ENCODE data around the gene FOXP3.

The FOXP3 gene

GRCh38 chrX:49225858-49226257 lies 38.7 kb downstream of the FOXP3 start:
- no peak overlapping the region for H3K9ac ChIP-seq (ENCODE audit: low read length)
- no peak overlapping the region for H3K4me3 ChIP-seq (ENCODE audit: low read length)
- H3K9me3 ChIP-seq (ENCODE audit: control insufficient read depth, low read length), result no peaks in the 10 kb centered on the region
- no peaks in the 10 kb centered on the region for H3K36me3 ChIP-seq (ENCODE audit: control insufficient read depth, insufficient read depth, low read length)
- H3K4me1 ChIP-seq (ENCODE audit: control insufficient read depth, insufficient read depth, low read length), result no peaks in the 10 kb centered on the region
- H3K27me3 ChIP-seq (ENCODE audit: control insufficient read depth, insufficient read depth, low read length), result no peaks in the 10 kb centered on the region

- H3K4me3 ChIP-seq (ENCODE audit: low read length), result no peak overlapping the region
- no peaks in the 10 kb centered on the region for H3K4me1 ChIP-seq (ENCODE audit: control insufficient read depth, insufficient read depth, low read length)
- no peaks in the 10 kb centered on the region for H3K27me3 ChIP-seq (ENCODE audit: control insufficient read depth, insufficient read depth, low read length)
- no peaks in the 10 kb centered on the region for H3K36me3 ChIP-seq (ENCODE audit: control insufficient read depth, insufficient read depth, low read length)
- no peak overlapping the region for H3K9ac ChIP-seq (ENCODE audit: low read length)
- H3K9me3 ChIP-seq (ENCODE audit: control insufficient read depth, low read length), result no peaks in the 10 kb centered on the region
These were observed 42.6 kb downstream of the FOXP3 start for GRCh38 chrX:49221868-49222267.

- H3K4me3 ChIP-seq (ENCODE audit: low read length), result no peak overlapping the region
- no peak overlapping the region for H3K9ac ChIP-seq (ENCODE audit: low read length)
These were observed 44.4 kb downstream of the FOXP3 start for GRCh38 chrX:49220100-49220499.

GRCh38 chrX:49214996-49215526 lies 49.4 kb downstream of the FOXP3 start:
- Histone ChIP-seq H3K9ac (ENCODE audit: low read length) (no peak overlapping the region), H3K4me1 (ENCODE audit: control insufficient read depth, insufficient read depth, low read length) (no peaks in the 10 kb centered on the region), H3K4me3 (ENCODE audit: low read length) (no peak overlapping the region), H3K36me3 (ENCODE audit: control insufficient read depth, insufficient read depth, low read length) (no peaks in the 10 kb centered on the region), H3K9me3 (ENCODE audit: control insufficient read depth, low read length) (no peaks in the 10 kb centered on the region), H3K27me3 (ENCODE audit: control insufficient read depth, insufficient read depth, low read length) (no peaks in the 10 kb centered on the region)

More at GRCh38 chrX:49220100-49220499, 44.4 kb downstream of the FOXP3 start:
- Histone ChIP-seq H3K9me3 (ENCODE audit: control insufficient read depth, low read length) (no peaks in the 10 kb centered on the region), H3K36me3 (ENCODE audit: control insufficient read depth, insufficient read depth, low read length) (no peaks in the 10 kb centered on the region), H3K4me1 (ENCODE audit: control insufficient read depth, insufficient read depth, low read length) (no peaks in the 10 kb centered on the region), H3K27me3 (ENCODE audit: control insufficient read depth, insufficient read depth, low read length) (no peaks in the 10 kb centered on the region)

GRCh38 chrX:49214416-49214815 lies 50.1 kb downstream of the FOXP3 start:
- no peak overlapping the region for H3K4me3 ChIP-seq (ENCODE audit: low read length)
- H3K9ac ChIP-seq (ENCODE audit: low read length), result no peak overlapping the region
- no peaks in the 10 kb centered on the region for H3K36me3 ChIP-seq (ENCODE audit: control insufficient read depth, insufficient read depth, low read length)
- no peaks in the 10 kb centered on the region for H3K4me1 ChIP-seq (ENCODE audit: control insufficient read depth, insufficient read depth, low read length)
- no peaks in the 10 kb centered on the region for H3K9me3 ChIP-seq (ENCODE audit: control insufficient read depth, low read length)
- no peaks in the 10 kb centered on the region for H3K27me3 ChIP-seq (ENCODE audit: control insufficient read depth, insufficient read depth, low read length)

- Histone ChIP-seq H3K9ac (ENCODE audit: low read length) (no peak overlapping the region), H3K9me3 (ENCODE audit: control insufficient read depth, low read length) (no peaks in the 10 kb centered on the region), H3K27me3 (ENCODE audit: control insufficient read depth, insufficient read depth, low read length) (no peaks in the 10 kb centered on the region), H3K36me3 (ENCODE audit: control insufficient read depth, insufficient read depth, low read length) (no peaks in the 10 kb centered on the region), H3K4me3 (ENCODE audit: low read length) (no peak overlapping the region), H3K4me1 (ENCODE audit: control insufficient read depth, insufficient read depth, low read length) (no peaks in the 10 kb centered on the region)
These were observed 51.6 kb downstream of the FOXP3 start for GRCh38 chrX:49212861-49213260.

- H3K4me1 ChIP-seq (ENCODE audit: control insufficient read depth, insufficient read depth, low read length), result no peaks in the 10 kb centered on the region
- H3K27me3 ChIP-seq (ENCODE audit: control insufficient read depth, insufficient read depth, low read length), result no peaks in the 10 kb centered on the region
- H3K36me3 ChIP-seq (ENCODE audit: control insufficient read depth, insufficient read depth, low read length), result no peaks in the 10 kb centered on the region
- H3K9me3 ChIP-seq (ENCODE audit: control insufficient read depth, low read length), result no peaks in the 10 kb centered on the region
- no peak overlapping the region for H3K4me3 ChIP-seq (ENCODE audit: low read length)
- H3K9ac ChIP-seq (ENCODE audit: low read length), result no peak overlapping the region
These were observed 52.3 kb downstream of the FOXP3 start for GRCh38 chrX:49212209-49212608.

GRCh38 chrX:49211074-49211473 lies 53.4 kb downstream of the FOXP3 start:
- H3K9ac ChIP-seq (ENCODE audit: low read length), result no peak overlapping the region
- no peaks in the 10 kb centered on the region for H3K4me1 ChIP-seq (ENCODE audit: control insufficient read depth, insufficient read depth, low read length)
- no peaks in the 10 kb centered on the region for H3K27me3 ChIP-seq (ENCODE audit: control insufficient read depth, insufficient read depth, low read length)
- no peaks in the 10 kb centered on the region for H3K36me3 ChIP-seq (ENCODE audit: control insufficient read depth, insufficient read depth, low read length)
- H3K9me3 ChIP-seq (ENCODE audit: control insufficient read depth, low read length), result no peaks in the 10 kb centered on the region
- H3K4me3 ChIP-seq (ENCODE audit: low read length), result no peak overlapping the region

- H3K27me3 ChIP-seq (ENCODE audit: control insufficient read depth, insufficient read depth, low read length), result no peaks in the 10 kb centered on the region
- no peaks in the 10 kb centered on the region for H3K4me1 ChIP-seq (ENCODE audit: control insufficient read depth, insufficient read depth, low read length)
- H3K4me3 ChIP-seq (ENCODE audit: low read length), result no peak overlapping the region
- no peak overlapping the region for H3K9ac ChIP-seq (ENCODE audit: low read length)
- no peaks in the 10 kb centered on the region for H3K36me3 ChIP-seq (ENCODE audit: control insufficient read depth, insufficient read depth, low read length)
- H3K9me3 ChIP-seq (ENCODE audit: control insufficient read depth, low read length), result no peaks in the 10 kb centered on the region
These were observed 54.1 kb downstream of the FOXP3 start for GRCh38 chrX:49210406-49210805.

GRCh38 chrX:49209434-49210251 lies 54.9 kb downstream of the FOXP3 start:
- no peaks in the 10 kb centered on the region for H3K27me3 ChIP-seq (ENCODE audit: control insufficient read depth, insufficient read depth, low read length)
- H3K4me1 ChIP-seq (ENCODE audit: control insufficient read depth, insufficient read depth, low read length), result no peaks in the 10 kb centered on the region
- no peak overlapping the region for H3K4me3 ChIP-seq (ENCODE audit: low read length)
- H3K36me3 ChIP-seq (ENCODE audit: control insufficient read depth, insufficient read depth, low read length), result no peaks in the 10 kb centered on the region
- no peaks in the 10 kb centered on the region for H3K9me3 ChIP-seq (ENCODE audit: control insufficient read depth, low read length)
- no peak overlapping the region for H3K9ac ChIP-seq (ENCODE audit: low read length)

GRCh38 chrX:49208399-49208798 lies 56.1 kb downstream of the FOXP3 start:
- Histone ChIP-seq H3K4me1 (ENCODE audit: control insufficient read depth, insufficient read depth, low read length) (no peaks in the 10 kb centered on the region), H3K9me3 (ENCODE audit: control insufficient read depth, low read length) (no peaks in the 10 kb centered on the region), H3K27me3 (ENCODE audit: control insufficient read depth, insufficient read depth, low read length) (no peaks in the 10 kb centered on the region), H3K36me3 (ENCODE audit: control insufficient read depth, insufficient read depth, low read length) (no peaks in the 10 kb centered on the region), H3K9ac (ENCODE audit: low read length) (no peak overlapping the region), H3K4me3 (ENCODE audit: low read length) (no peak overlapping the region)

GRCh38 chrX:49206543-49206942 lies 58.0 kb downstream of the FOXP3 start:
- no peak overlapping the region for H3K9ac ChIP-seq (ENCODE audit: low read length)
- H3K27me3 ChIP-seq (ENCODE audit: control insufficient read depth, insufficient read depth, low read length), result no peaks in the 10 kb centered on the region
- H3K4me3 ChIP-seq (ENCODE audit: low read length), result no peak overlapping the region
- H3K9me3 ChIP-seq (ENCODE audit: control insufficient read depth, low read length), result no peaks in the 10 kb centered on the region
- no peaks in the 10 kb centered on the region for H3K4me1 ChIP-seq (ENCODE audit: control insufficient read depth, insufficient read depth, low read length)
- H3K36me3 ChIP-seq (ENCODE audit: control insufficient read depth, insufficient read depth, low read length), result no peaks in the 10 kb centered on the region
